ENCODE results near the gene HTN3. TPM values are rescaled to one million over a fixed set of nuclear protein-coding genes. Genes with fewer than 3 reads are reported as not detected.
"Not testable (repeated sequence)": the region's sequence is repeated elsewhere in the genome, so short reads cannot be mapped to it uniquely, and the experiment has no call there.

The HTN3 gene
- polyA plus RNA-seq, 2 of the 4 experiments (the other 2 are of a cell fraction) = not detected

- H3K4me1 ChIP-seq; FAIRE-seq; DNase-seq (ENCODE audit: low read depth in 1 of 2, low spot score in 1 of 2); H3K9me3 ChIP-seq; H3K27ac ChIP-seq; H3K4me2 ChIP-seq; H3K4me3 ChIP-seq; CTCF ChIA-PET; ATAC-seq; POLR2A ChIA-PET: not testable (repeated sequence)
- 0% methylated on average over 1 of the region's 1 CpG for WGBS (ENCODE audit: missing lambda C conversion rate)
Measured at GRCh38 chr4:70056534-70056933, 28.3 kb downstream of the HTN3 start.

DNA sequence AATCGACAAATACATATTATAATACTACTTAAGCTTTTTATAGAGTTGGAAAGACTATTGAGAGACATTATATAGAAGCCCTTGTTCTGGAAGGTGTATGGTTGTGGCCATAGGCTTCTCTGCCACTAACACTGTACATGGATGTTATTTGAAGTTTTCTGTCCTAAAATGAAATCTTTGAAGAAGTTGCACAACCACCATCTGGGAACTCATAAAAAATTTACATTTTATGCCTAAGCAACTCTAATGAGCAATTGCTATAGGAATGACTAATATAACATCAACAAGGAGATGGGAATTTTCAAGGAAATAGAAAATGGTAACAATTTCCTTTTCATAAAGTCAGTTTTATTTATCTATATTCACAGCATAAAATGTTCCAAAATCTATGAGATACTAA, 29.4 kb downstream of the HTN3 start:
- CTCF ChIA-PET = no interaction called here
- WGBS (ENCODE audit: missing lambda C conversion rate) = 3% methylated on average over 1 of the region's 1 CpG
- DNase-seq (ENCODE audit: low read depth in 1 of 2, low spot score in 1 of 2) (no peak), FAIRE-seq (no peak), ATAC-seq (no peak)
- Histone ChIP-seq H3K9me3 (no peaks in the 10 kb centered on the region), H3K4me1 (no peaks in the 10 kb centered on the region), H3K4me3 (no peak overlapping the region), H3K27ac (no peak overlapping the region), H3K4me2 (no peak overlapping the region)
- POLR2A ChIA-PET = no interaction called here
- TF ChIP-seq ESRRA (IDR thresholded peaks at IDR 0.05; ENCODE audit: borderline replicate concordance, low read length) = no peak
- TF ChIP-seq CHD2 (IDR thresholded peaks at IDR 0.05; ENCODE audit: low read length, partially characterized antibody) = no peak
- no peak for TF ChIP-seq RFX5 (IDR thresholded peaks at IDR 0.05)
- TF ChIP-seq ZNF302 (CRISPR knock-in tag; IDR thresholded peaks at IDR 0.05) = no peak
- TF ChIP-seq, protein P1, sequence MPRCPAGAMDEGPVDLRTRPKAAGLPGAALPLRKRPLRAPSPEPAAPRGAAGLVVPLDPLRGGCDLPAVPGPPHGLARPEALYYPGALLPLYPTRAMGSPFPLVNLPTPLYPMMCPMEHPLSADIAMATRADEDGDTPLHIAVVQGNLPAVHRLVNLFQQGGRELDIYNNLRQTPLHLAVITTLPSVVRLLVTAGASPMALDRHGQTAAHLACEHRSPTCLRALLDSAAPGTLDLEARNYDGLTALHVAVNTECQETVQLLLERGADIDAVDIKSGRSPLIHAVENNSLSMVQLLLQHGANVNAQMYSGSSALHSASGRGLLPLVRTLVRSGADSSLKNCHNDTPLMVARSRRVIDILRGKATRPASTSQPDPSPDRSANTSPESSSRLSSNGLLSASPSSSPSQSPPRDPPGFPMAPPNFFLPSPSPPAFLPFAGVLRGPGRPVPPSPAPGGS (IDR thresholded peaks at IDR 0.05) = no peak
- TF ChIP-seq NFE2L2 (conservative IDR thresholded peaks at IDR 0.05; ENCODE audit: low read length) = no peak
- TF ChIP-seq, protein P2, sequence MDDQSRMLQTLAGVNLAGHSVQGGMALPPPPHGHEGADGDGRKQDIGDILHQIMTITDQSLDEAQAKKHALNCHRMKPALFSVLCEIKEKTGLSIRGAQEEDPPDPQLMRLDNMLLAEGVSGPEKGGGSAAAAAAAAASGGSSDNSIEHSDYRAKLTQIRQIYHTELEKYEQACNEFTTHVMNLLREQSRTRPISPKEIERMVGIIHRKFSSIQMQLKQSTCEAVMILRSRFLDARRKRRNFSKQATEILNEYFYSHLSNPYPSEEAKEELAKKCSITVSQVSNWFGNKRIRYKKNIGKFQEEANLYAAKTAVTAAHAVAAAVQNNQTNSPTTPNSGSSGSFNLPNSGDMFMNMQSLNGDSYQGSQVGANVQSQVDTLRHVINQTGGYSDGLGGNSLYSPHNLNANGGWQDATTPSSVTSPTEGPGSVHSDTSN (IDR thresholded peaks at IDR 0.05) = no peak
- no peak for TF ChIP-seq MAZ (IDR thresholded peaks at IDR 0.05; ENCODE audit: borderline replicate concordance, low read depth, low read length)
- no peak for TF ChIP-seq ELK1 (IDR thresholded peaks at IDR 0.05; ENCODE audit: low read depth, low read length)
- TF ChIP-seq KDM1A (IDR thresholded peaks at IDR 0.05; ENCODE audit: low read depth) = no peak
- TF ChIP-seq CBX2 (IDR thresholded peaks at IDR 0.05; ENCODE audit: borderline replicate concordance, low read depth) = no peak
- no peak for TF ChIP-seq HOXA7 (CRISPR knock-in tag; IDR thresholded peaks at IDR 0.05)
- no peak for TF ChIP-seq CBX8 (IDR thresholded peaks at IDR 0.05)
- TF ChIP-seq SREBF2 (IDR thresholded peaks at IDR 0.05) = no peak
- TF ChIP-seq, protein P3, sequence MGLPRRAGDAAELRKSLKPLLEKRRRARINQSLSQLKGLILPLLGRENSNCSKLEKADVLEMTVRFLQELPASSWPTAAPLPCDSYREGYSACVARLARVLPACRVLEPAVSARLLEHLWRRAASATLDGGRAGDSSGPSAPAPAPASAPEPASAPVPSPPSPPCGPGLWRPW (IDR thresholded peaks at IDR 0.05) = no peak
- no peak for TF ChIP-seq RCOR1 (IDR thresholded peaks at IDR 0.05; ENCODE audit: low read depth, low read length)

- CTCF ChIA-PET = no interaction called here
- Histone ChIP-seq H3K9me3 (no peaks in the 10 kb centered on the region), H3K4me2 (no peak overlapping the region), H3K4me3 (no peak overlapping the region), H3K27ac (no peak overlapping the region), H3K4me1 (no peaks in the 10 kb centered on the region)
- FAIRE-seq (no peak), ATAC-seq (no peak), DNase-seq (ENCODE audit: low read depth in 1 of 2, low spot score in 1 of 2) (no peak)
- TF ChIP-seq HOXA7 (CRISPR knock-in tag; IDR thresholded peaks at IDR 0.05) (no peak), RNF2 (IDR thresholded peaks at IDR 0.05; ENCODE audit: borderline replicate concordance, low read depth) (no peak), SREBF2 (IDR thresholded peaks at IDR 0.05) (no peak), HOXB13 (CRISPR knock-in tag; IDR thresholded peaks at IDR 0.05; ENCODE audit: low read depth) (no peak), BHLHE40 (IDR thresholded peaks at IDR 0.05; ENCODE audit: low read depth, low read length) (no peak), EP300 (IDR thresholded peaks at IDR 0.05) (no peak), RCOR1 (IDR thresholded peaks at IDR 0.05; ENCODE audit: low read depth, low read length) (no peak), ZNF302 (CRISPR knock-in tag; IDR thresholded peaks at IDR 0.05) (no peak), ATOH8 (CRISPR knock-in tag; IDR thresholded peaks at IDR 0.05; ENCODE audit: low read depth) (no peak), SMC3 (IDR thresholded peaks at IDR 0.05) (no peak), ZSCAN20 (CRISPR knock-in tag; IDR thresholded peaks at IDR 0.05) (no peak), CEBPB (IDR thresholded peaks at IDR 0.05) (no peak), MAX (IDR thresholded peaks at IDR 0.05) (no peak), ZFP36 (IDR thresholded peaks at IDR 0.05; ENCODE audit: borderline replicate concordance, partially characterized antibody) (no peak)
- TF ChIP-seq, protein P4, sequence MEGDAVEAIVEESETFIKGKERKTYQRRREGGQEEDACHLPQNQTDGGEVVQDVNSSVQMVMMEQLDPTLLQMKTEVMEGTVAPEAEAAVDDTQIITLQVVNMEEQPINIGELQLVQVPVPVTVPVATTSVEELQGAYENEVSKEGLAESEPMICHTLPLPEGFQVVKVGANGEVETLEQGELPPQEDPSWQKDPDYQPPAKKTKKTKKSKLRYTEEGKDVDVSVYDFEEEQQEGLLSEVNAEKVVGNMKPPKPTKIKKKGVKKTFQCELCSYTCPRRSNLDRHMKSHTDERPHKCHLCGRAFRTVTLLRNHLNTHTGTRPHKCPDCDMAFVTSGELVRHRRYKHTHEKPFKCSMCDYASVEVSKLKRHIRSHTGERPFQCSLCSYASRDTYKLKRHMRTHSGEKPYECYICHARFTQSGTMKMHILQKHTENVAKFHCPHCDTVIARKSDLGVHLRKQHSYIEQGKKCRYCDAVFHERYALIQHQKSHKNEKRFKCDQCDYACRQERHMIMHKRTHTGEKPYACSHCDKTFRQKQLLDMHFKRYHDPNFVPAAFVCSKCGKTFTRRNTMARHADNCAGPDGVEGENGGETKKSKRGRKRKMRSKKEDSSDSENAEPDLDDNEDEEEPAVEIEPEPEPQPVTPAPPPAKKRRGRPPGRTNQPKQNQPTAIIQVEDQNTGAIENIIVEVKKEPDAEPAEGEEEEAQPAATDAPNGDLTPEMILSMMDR (IDR thresholded peaks at IDR 0.05) = no peak
- POLR2A ChIA-PET = no interaction called here
Measured at GRCh38 chr4:70059149-70059548, 30.9 kb downstream of the HTN3 start.
